ENCODE results near the gene FMN1.

Gene FMN1

DNA sequence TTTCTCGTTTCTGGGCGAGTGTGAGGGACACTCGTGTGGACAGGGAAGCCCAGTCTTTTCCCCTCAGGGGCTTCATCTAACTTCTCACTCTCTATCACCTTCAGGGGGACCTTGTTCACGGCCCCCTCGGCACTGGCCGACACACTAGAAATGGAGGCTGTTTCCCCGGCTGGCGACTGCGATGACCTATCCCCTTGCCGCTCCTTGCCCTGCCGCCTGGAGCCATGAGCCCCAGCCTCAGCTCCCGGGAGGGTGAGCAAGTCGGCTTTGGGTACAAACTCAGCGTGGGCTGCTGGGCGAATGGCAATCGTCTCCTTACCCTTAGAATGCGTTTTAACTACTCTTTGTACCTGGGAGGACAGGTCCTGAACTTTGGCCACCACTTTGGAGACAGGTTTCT, 41.0 kb downstream of the FMN1 start:
- no peak for DNase-seq

DNA sequence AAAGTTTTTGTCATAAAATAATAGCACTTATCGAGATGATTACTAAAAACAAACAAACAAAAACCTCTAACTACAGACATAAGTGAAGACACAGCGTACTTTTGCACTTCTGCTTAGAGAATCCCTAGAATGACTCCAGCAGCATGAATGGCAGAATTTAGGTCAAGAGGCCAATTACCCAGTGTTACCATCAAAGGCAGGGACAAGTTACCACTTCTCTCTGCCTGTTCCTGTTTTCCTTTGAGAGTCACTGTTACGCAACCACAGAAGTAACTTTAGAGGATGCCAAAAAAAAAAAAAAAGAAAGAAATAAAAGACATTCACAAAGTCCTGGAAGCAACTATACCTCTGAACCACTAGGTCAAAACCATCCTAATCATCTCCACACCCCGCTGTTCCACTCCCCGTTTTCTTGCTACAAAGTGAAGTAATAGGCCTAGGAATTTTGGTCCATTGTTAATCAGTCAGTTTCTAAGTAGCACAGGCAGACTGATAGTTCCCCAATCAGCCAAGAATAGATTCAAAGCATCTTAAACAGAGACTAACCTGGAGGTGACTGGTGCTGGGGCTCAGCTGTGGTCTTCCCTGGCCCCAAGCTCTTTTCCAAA, 41.9 kb downstream of the FMN1 start:
- peak; percentile 89 to 92 for DNase-seq

DNA sequence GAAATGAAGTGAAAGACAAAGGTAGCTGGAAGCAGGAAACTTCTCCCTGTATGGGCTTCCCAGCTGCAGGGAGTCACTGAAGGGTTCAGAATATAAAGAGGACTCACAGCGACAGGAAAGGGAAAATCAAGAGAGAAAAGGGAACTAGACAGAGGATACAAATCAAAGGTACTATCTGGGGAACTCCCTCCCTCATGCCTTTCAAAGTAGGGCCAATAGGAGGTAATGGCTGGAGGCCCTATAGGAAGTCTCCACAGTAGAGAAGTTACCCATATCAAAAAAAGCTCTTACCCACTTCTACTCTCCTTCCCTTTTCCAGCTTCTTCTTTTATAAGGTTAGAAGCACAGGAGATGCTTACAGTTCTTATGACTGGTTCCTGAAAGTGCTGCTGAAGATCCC, 43.5 kb downstream of the FMN1 start:
- peak; percentile 81 to 91 for DNase-seq

DNA sequence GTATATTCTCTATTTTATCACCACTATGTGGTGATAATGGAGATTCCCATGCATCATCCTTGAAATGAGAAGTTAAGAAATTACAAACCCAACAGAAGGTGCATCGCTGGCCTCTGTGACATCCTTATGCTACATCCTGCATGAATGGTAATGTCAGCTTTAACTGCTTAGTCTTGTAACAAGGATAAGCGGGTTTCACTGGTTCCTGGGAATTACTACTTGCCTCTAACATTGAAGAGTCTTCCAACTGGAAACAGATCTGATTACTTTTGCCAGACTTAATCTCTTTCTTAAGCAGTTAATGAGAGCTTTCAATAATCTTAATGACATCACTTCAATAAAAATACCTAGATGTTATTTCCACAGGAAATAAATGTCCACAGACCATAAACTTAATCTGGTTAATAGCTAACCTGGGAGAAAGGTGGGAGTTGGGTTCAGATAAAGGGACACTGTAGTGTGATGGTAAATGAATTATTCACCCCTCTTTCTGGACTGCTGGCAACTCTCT, 44.0 kb downstream of the FMN1 start:
- peak; percentile 83 to 85 for DNase-seq

DNA sequence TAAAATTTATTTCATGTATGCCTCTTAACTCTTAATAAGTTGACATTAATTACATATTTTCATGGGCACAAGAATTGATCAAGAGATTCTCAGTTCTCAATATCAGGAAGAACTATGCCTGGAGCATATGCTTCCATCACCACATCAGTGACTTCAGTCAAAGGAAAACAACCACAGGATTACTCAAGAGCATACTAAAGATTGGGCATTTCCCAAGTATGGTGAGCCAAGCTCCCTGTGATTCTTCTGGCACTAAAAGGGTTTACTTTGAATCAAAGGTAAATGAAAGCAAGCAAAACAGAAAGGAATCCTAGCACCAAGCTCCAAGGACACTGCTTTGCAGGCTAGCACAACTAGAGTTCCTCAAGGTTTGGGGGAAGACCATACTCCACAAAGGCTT, 44.6 kb downstream of the FMN1 start:
- DNase-seq: peak; percentile 66 to 81

DNA sequence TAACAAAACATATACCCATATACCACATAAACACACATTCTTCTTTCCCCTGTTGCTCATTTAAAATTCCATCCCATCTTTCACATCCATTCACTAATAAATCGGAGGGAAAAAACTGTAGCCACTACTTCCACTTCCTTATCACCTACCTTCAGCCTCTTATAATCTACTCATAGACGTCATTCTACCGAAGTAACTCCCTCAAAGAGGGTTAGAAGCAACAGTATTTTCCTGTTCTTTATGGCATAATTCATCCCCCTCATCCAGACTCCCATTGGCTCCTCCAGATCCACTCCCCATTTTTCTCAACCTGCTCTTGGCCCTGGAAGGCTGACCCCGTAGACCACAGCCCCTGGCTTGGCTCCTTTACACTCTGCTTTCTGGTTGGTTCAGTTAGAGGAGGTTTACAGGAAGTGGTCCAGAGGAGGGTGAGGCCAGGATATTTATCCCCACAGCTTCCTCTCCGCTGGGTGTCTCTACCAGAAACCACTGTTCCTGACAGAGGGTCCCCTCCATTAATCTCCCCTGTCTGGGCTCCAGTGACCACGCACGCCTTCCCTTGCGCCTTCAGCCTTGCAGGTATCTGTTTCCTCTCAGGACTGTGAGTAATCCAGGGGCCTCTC, 46.3 kb downstream of the FMN1 start:
- DNase-seq: no peak

DNA sequence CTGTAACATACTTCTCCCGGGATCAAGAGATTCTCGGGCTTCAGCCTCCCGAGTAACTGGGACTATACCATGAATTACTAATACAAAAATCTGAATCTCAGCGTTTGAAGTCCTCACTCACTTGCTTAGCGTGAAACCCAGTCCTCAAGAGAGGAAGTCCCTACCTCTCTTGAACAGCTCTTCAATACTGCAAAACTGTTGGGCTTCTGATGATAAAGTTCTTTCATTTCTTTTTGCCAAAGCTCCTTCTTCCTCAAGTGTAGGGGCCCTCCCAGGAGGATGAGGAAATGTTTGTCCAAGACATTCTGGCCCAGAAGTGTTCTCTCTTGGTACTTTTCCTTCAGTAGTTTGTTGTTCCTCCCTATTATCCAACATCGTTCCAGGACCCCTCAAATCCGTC, 48.5 kb downstream of the FMN1 start:
- no peak for DNase-seq

DNA sequence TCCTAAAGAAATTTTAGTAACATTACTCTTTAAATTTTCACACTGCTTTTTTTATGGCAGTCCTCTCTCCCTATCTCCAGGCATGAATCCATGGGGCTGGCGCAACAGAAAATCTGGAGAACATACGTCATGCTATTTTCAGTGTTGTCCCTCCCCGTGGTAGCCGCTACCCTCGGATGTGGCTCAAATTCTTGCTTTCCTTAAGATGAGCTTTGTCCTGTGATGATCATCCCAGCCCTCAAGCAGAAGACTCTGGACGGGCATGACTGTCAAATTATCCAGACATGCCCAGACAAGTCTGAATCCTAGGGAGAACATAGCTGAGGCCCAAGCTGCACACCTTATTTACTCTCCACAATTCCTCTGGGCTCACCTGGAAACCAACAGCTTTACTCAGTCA, 49.1 kb downstream of the FMN1 start:
- no peak for DNase-seq

DNA sequence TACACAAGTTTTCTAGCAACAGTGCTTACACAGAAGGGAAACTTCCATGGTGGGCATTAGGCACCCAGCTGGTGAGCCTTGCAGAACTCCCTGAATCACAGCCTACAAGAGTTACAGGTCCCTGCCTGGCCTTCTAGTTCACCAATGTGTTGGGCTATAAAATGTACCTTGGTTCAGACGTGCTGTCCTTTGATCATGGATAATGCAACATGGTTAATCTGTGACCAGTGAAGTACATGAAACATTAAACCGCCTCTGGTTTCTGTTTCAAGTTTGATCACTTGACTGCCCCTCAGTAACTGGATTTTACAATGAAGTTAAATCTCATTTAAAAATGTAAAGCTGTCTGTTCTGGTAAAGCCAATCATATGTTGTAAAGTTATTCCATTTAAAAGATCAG, 51.8 kb downstream of the FMN1 start:
- DNase-seq: no peak

DNA sequence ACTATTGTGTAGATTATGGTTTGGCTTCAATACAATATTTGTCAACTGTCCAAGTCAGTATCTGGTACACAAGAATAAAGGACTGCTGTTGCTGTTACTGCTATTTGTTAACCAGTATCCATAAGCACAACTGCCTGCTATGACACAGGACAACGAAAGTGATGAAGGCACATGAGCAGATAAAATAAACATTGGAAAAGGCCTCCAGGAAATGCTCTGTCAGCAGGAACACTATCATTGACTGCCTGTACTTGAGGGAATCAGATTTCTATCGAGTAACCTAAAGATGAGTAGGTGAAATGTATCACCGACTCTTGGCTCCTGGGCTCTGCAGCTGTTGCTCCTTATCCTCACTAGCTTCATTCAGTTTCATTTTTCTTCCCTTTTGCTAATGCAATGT, 56.5 kb downstream of the FMN1 start:
- DNase-seq: no peak

DNA sequence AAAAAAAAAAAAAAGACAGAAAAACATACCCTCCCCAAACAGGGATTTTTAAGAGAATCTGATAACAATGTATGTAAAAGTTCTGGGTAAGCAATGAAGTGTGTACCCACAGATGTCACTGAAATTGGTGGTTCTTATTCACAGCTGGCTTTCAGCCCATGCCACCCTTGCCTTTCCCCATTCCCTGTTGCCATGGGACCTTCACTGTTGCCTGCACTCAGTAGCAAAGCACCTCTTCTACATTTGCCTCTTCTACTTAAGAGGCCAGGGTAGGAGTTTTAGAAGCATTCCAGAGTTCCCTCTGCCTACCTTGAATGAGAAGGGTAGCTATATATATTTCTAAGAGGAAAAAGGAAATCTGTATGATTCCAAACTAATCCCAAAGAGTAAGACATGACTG, 57.4 kb downstream of the FMN1 start:
- DNase-seq: no peak

DNA sequence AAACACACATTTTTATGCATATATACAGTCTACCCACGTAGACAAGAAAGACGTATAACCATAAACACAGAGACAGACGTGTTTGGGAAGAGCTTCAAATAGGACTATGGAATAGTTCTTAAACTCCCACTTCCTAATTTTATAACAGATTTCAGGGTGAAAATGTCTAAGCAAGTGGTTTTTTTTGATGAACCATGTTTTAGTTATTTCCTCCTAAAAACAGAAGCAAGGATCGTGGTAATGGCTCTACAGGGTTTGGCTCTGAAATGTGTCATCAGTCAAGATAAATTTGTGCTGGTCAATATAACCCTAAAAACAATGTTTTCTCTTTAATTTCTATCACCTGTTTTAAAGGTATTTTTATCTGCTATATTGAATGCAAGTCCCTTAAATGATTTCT, 58.2 kb downstream of the FMN1 start:
- peak in 1 of 2 donors; percentile 33 for DNase-seq

DNA sequence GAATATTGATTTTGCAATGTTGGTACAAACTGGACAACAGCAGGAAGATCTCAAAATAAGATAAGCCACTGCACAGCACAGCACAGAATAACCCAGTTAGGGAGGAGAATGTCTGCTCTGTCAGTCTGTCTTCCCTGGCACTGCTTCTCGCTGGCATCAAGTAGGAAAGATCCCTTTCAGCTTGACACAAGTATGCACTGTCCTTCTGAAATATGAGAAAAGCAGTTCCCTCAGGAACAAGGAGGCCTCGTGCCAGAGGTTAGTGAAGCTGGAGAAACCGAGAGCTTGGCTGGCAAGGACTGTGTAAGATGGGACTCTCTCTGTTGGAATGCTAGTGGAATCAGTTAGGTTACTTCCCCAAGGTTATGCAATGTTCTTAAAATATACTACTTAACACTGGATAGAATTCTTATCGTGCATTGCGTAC, 59.1 kb downstream of the FMN1 start:
- no peak for DNase-seq

DNA sequence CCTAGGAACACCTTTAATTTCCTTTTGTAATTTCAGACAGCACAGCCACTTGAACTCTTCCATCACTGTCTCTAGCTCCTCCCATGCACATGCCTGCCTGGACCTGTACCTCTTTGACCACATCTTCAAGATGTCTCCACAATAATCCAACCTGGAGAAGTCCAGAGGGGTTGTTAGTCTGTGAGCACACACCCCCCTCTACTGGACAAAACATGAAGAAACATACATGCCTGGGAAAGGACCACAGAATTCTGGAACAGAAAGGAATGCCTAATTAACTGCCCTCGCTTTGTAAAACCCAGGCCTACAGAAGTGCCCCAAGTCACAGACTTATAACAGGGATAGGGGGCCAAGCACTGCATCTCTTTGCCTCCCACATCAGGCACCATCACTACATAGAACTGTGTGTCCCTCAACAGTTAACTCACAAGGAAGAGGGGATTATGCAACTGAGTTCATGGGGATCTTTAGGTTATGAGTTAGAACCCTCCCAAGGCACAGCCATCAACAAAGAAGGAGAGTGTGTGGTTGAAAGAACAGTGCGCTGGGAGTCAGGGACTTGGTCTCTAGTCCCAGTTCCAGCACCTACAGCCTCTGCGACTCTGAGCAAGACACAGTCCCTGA, 61.7 kb downstream of the FMN1 start:
- peak in 1 of 2 donors; percentile 66 for DNase-seq

DNA sequence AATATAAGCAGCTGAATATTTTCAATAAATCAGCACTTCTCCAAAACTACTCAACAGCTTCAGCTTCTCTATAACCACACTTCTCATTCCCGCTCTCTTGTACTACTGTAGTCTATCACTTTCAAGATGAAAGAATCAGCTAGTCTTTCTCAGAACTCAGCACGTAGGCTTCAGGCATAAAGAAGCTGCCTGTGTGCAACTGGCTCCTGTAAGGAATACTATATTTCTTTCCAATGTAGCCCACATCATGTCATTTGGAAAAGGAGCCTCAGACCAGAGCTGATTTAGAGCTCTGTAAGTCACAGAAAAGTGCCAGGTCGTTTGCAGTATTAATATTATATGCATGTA, 62.3 kb downstream of the FMN1 start:
- DNase-seq: no peak

DNA sequence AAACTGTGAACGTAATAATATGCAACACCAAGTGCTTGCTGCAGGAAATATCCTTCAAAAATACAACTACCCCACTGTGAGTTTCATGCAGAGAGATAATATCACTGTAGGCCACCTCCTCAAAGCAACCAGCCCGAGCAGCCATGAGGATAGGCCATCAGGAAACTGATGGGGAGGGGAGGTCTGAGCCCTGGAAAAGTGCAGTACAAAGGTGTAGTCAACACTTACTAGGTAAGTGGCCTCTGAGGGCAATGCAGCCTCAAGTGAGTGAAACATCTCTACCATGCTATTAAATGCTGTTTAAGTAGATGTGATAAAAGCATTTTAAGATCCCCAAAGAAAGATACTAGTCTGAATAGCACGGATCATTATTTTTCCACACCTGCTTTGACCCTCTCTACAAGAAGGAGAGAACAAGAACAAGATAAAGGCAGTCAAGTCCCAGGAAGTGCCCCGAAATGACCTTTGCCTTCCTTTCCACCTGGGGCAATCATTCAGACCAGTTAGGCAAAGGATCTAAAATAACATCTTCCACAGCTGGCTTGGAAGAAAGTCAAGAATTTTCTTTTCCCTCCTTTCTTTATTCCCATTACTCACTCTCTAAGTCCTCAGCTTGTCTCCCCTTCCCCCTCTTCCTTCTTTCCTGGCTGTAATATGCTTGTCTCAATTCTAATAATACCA, 62.8 kb downstream of the FMN1 start:
- DNase-seq: no peak

DNA sequence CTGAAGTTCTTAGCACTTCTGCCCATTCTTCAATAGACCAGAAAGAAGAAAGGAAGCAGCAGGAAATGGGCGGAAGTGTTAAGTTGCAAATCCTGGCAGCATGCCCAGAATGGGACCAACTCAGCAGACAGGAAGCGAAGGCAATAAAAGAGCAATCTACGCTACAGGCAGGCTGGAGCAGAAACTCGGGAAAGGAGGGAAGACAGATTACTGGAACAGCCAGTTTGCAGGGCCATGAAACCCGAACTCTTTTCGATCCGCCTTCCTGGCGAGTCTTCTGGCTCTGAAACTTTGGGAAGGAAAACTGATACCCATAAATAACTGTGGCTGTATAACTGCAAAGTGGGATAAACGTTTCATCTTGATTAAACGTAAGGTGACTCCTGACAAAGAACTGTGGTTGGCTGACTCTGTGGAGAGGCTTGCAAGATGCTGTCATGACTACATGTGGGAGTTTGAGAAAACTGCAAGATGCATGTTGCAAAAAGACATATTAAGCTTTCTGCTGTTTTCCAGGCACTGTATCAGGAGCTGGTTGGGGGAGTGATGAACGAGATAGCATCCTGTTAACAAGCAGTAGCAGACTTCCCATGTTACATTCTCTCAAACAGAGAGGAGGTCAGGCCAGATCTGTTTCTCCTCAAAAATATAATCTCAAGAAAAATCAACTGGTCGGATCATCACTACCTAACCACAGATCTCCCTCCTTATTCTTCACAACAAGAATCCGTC, 67.8 kb downstream of the FMN1 start:
- peak; percentile 48 to 68 for DNase-seq

DNA sequence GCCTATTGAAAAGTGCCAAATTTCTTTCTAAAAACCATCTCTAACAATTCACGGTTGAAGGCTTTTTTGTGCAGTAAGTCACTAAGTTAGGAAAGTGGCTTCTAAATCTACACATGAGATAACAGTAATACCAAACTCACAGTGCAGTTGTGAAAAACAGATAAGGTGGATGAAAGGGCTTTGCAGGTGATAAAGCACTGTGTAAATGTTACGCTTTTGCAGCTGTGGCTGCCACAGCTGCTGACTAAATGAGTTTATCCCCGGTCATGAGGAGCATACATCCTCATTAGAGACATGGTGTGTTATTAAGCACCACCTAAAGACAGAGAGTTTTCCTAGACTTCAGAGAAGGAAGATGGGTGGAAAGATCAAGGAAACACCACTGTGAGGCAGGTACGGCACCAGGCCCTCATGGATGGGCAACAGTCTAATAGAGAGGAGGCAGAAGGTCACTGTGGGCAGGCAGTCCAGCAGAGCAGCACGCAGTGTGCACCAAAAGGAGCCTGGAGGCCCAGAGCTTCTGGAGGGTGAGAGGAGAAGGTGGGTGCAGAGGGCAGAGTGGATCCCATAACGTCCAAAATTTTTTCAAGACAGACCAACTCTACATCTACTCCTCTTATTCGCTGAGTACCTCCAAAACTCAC, 68.5 kb downstream of the FMN1 start:
- no peak for DNase-seq

DNA sequence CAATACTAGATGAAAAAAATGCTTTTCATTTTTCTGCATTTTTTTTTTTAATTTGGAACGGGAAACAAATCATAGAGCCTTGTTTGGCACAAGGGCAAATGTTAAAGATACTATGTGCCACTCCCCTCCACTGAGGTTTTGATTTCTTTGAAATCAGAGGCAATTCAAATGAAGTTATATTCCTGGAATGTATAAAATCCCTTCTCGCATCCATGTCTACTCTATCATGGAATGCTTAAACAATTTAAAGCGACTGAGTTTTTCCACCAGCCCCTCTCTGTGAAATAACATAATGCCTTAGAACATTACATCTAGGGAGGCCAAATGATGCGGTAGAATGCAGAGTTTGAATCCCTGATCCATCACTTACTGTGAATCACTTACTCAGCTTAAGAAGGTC, 69.7 kb downstream of the FMN1 start:
- DNase-seq: no peak

DNA sequence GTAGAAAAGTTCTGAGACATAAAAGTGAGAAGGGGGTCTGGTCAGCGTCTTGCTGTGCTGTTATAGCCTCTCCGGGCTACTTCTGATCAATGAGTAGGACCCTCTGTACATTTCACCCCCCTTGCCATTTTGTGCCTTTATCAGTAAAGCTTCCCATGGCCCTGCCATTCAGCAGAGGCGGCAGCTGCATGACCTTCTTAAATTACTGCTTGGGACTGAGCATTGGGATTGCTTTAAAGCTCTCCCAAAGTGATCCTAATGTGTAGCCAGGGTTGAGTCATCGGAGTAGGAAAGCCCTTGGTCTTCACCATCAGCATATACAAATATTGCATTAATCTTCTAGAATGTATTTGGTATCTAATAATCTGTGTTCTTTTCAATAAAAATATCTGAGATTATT, 70.2 kb downstream of the FMN1 start:
- no peak for DNase-seq

DNA sequence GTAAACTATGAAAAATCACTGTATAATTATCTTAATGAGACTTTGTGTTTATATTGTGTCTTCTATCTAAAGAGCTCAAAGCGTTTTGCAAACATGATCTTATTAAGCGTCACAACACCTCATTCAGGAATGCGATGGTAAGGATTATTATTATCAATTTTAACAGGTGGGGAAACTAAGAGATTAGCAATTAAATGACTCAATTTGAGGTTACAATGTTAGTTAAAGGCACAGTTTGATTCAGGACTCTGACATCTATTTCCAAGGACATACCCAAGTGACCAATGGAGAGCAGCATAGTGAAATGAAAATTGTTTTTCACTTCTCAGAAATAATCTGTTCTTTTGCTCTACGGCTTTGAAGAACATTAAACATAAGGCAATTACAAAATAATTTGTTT, 74.6 kb downstream of the FMN1 start:
- no peak for DNase-seq

DNA sequence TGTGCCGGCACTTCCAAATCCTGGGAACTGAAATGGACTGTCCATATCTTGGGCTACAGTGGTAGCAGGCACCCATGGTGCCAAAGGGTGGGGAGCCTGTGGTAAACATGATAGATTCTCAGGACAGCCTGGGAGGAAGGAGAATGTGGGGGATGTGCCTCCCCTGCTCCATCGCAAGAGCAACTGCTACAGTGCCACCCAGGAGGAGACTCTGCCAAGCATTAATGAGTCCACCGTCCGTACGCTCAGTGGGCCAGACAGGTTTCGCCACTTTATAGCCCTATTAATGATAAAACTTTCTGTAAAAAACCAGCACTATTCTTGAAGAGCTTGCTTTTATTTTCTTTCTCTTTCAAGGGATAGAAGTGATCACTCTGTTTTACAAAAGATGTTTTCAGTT, 75.2 kb downstream of the FMN1 start:
- no peak for DNase-seq

DNA sequence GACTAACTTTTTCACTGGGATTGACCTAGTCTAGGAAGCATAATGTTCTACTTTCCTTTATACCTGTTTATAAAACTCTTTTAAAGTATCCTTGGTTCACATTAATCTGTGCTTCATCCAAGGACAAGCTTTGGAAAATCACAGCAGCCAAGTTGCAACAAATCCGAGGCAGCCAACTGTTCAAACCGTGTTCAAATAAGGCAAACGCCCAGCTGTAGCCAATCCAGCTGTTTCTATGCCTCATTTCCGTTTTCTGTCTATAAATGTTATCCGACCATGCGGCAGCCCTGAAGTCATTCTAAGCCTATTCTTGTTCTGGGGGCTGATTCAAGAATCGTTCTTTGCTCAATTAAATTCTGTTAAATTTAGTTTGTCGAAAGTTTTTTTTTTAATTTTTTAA, 78.3 kb downstream of the FMN1 start:
- no peak for DNase-seq
